Mucosa of rectum (tissue), 2 donors: ENCODE results near the gene CLEC12A.

ENCODE experiments used
- H3K27ac ChIP-seq, 2 donors: one replicate each; pipeline ENCODE4 v1.7.0; 2013; ENCODE audit warnings: inconsistent platforms in 2 of 2, low read depth in 2 of 2, low read length in 2 of 2
- H3K27me3 ChIP-seq, 2 donors: one replicate each; pipeline ENCODE4 v1.7.0; 2013; ENCODE audit warnings: low read length in 2 of 2; ENCODE audit not compliant: control insufficient read depth in 2 of 2, insufficient read depth in 2 of 2
- H3K36me3 ChIP-seq, 2 donors: one replicate each; pipeline ENCODE4 v1.7.0; 2013; ENCODE audit warnings: low read length in 2 of 2; ENCODE audit not compliant: control insufficient read depth in 2 of 2, insufficient read depth in 2 of 2
- H3K4me1 ChIP-seq, 2 donors: one replicate each; pipeline ENCODE4 v1.7.0; 2013; ENCODE audit warnings: low read length in 2 of 2, mild to moderate bottlenecking in 1 of 2; ENCODE audit not compliant: control insufficient read depth in 2 of 2, insufficient read depth in 2 of 2
- H3K4me3 ChIP-seq, 2 donors: one replicate each; pipeline ENCODE4 v1.7.0; 2013; ENCODE audit warnings: low read length in 2 of 2
- H3K9ac ChIP-seq, 2 donors: one replicate each; pipeline ENCODE4 v1.7.0; 2013; ENCODE audit warnings: low read length in 2 of 2, low read depth in 1 of 2, mild to moderate bottlenecking in 1 of 2
- H3K9me3 ChIP-seq, 2 donors: one replicate each; pipeline ENCODE4 v1.7.0; 2013; ENCODE audit warnings: low read length in 2 of 2; ENCODE audit not compliant: control insufficient read depth in 2 of 2
- donor health status: healthy.
- donor health status: Normal muscosa, but diverticular disease.

CLEC12A gene

GRCh38 chr12:10027721-10028120, 56.5 kb downstream of the CLEC12A start:
- no peaks in the 10 kb centered on the region for H3K4me1 ChIP-seq
- no peak overlapping the region for H3K27ac ChIP-seq
- H3K36me3 ChIP-seq: no peaks in the 10 kb centered on the region
- no peak overlapping the region for H3K4me3 ChIP-seq
- H3K9ac ChIP-seq: no peak overlapping the region
- no peaks in the 10 kb centered on the region for H3K27me3 ChIP-seq
- H3K9me3 ChIP-seq: no peaks in the 10 kb centered on the region

- H3K27ac ChIP-seq: no peak within 1 kb of the TSS
- H3K4me1 ChIP-seq: no peaks in the 10 kb centered on the region
- H3K9me3 ChIP-seq: no peaks in the 10 kb centered on the region
- H3K9ac ChIP-seq: no peak within 1 kb of the TSS
- H3K27me3 ChIP-seq: no peaks in the 10 kb centered on the region
- H3K4me3 ChIP-seq: no peak within 1 kb of the TSS
- H3K36me3 ChIP-seq: no peaks in the 10 kb centered on the region
These were observed 59.2 kb downstream of the CLEC12A start, which contains the start of gene CLEC9A for GRCh38 chr12:10030446-10030845. CLEC9A (plus strand) TSS chr12:10030682; CDS start chr12:10052688, 22,006 bp downstream.

GRCh38 chr12:10031321-10031720, 60.1 kb downstream of the CLEC12A start:
- Histone ChIP-seq H3K4me3 (no peak overlapping the region), H3K27me3 (no peaks in the 10 kb centered on the region), H3K9me3 (no peaks in the 10 kb centered on the region), H3K9ac (no peak overlapping the region), H3K36me3 (no peaks in the 10 kb centered on the region), H3K27ac (no peak overlapping the region), H3K4me1 (no peaks in the 10 kb centered on the region)

DNA sequence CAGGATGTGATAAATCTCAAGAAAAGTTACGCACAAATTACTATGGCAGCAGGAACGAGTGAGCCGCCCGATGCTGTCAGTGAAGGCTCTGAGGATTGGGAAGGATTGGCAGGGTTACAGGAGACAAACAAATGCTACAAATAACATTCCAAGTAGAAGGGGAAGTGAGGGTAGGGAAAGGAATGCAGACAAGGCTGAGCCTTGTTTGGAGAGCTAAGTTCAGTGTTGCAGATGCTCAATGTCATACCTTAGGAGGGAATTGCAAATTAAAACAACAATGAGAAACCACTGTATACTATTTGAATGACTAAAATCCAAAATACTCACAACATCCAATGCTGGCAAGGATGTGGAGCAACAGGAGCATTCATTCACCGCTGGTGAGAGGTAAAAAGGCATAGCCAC, 60.6 kb downstream of the CLEC12A start:
- Histone ChIP-seq H3K27ac (no peak overlapping the region), H3K4me3 (no peak overlapping the region), H3K27me3 (no peaks in the 10 kb centered on the region), H3K9ac (no peak overlapping the region), H3K4me1 (no peaks in the 10 kb centered on the region), H3K9me3 (no peaks in the 10 kb centered on the region), H3K36me3 (no peaks in the 10 kb centered on the region)

DNA sequence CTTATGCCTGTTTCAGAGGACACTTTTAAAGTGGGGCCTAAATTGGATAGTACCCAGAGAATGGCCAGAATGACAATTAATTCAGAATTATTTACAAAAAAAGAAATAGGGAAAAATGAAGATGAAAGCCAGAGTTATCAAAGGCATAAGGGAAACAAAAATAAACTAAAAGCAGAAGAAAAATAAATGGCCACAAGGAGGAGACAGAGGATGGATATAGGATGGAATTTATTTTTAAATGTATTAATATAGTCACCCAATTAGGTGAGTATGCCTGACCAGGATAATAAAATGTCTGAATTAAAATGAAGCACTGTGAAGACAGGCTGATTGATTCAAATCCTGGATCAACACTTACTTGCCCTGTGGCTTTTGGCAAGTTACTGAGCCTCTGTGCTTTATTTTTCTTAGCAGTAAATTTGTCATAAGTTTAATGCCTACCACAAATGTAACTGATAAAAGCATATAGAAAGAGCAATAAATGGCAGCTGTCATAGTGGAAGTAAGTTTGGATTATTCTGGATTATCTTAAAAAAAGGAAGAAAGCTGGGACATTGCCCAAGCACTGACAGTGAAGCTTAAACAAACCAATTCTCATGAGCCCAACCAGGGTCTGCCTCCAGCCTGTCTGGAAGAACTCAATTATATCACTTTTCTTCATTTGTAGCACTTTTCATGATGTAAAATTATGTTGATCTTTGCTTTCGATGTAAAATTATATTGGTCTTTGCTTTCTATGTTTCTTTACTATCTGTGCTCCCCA, 62.8 kb downstream of the CLEC12A start:
- Histone ChIP-seq H3K36me3 (no peaks in the 10 kb centered on the region), H3K27ac (no peak overlapping the region), H3K4me3 (no peak overlapping the region), H3K9me3 (no peaks in the 10 kb centered on the region), H3K4me1 (no peaks in the 10 kb centered on the region), H3K9ac (no peak overlapping the region), H3K27me3 (no peaks in the 10 kb centered on the region)
